C4-2B (cell line): ENCODE results near the gene TLR3.

Experiments used
- H3K27ac ChIP-seq: fragments of 450-650 bp; 2 replicates; pipeline ENCODE4 v1.5.1; 2017
- ZFX ChIP-seq: fragments of 450-650 bp; IDR thresholded peaks from 2 replicates; pipeline ENCODE4 v1.6.1; 2017
- TF ChIP-seq, protein P1 (sequence below): fragments of 450-650 bp; conservative IDR thresholded peaks from 2 replicates; pipeline ENCODE4 v1.5.1; 2017; ENCODE audit warnings: mild to moderate bottlenecking

Gene TLR3

DNA sequence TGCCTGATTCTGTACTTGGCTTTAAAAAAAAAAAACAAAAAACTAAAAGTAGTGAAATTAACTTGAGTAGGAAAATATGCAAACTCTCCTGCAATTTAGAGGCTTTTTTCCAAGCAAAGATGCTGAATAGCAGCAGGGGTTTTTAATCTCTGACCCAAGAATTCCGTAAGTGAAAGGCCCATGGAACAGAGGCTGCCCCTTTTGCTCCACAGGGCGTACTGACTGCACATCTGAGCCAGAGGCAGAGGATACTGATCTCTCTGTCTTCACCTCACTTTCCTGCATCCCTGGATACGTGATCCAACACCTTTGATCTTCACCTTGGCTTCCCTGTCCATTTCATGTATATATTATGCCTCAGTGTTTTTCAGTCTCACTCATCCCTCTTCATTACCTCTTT lies 39.4 kb downstream of the TLR3 start:
- no peak overlapping the region for H3K27ac ChIP-seq
- TF ChIP-seq, protein P1, sequence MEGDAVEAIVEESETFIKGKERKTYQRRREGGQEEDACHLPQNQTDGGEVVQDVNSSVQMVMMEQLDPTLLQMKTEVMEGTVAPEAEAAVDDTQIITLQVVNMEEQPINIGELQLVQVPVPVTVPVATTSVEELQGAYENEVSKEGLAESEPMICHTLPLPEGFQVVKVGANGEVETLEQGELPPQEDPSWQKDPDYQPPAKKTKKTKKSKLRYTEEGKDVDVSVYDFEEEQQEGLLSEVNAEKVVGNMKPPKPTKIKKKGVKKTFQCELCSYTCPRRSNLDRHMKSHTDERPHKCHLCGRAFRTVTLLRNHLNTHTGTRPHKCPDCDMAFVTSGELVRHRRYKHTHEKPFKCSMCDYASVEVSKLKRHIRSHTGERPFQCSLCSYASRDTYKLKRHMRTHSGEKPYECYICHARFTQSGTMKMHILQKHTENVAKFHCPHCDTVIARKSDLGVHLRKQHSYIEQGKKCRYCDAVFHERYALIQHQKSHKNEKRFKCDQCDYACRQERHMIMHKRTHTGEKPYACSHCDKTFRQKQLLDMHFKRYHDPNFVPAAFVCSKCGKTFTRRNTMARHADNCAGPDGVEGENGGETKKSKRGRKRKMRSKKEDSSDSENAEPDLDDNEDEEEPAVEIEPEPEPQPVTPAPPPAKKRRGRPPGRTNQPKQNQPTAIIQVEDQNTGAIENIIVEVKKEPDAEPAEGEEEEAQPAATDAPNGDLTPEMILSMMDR = no peak
- TF ChIP-seq ZFX = no peak

- TF ChIP-seq, protein P1 = no peak
- no peak for TF ChIP-seq ZFX
- H3K27ac ChIP-seq = no peak overlapping the region
Observed at GRCh38 chr4:186109245-186109644, 40.3 kb downstream of the TLR3 start.

DNA sequence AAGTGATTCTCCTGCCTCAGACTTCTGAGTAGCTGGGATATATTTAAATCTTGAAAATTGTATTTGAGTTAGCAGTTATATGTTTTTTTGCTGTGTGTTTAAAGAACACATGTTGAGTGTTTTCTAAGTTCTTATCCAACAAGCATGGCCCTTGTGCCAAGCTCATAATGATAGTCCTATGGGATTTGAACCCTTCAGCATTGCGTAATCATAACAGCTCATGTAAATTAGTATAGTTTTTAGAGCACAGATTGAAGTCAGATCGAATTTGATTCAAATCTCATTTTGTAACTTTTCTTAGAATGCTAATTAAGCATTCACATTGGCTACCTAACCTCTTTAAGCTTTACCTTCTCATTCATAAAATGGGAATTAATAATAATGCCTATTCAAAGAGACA lies 47.7 kb downstream of the TLR3 start:
- no peak overlapping the region for H3K27ac ChIP-seq
- TF ChIP-seq ZFX = no peak
- TF ChIP-seq, protein P1 = no peak

- no peak overlapping the region for H3K27ac ChIP-seq
- TF ChIP-seq, protein P1 = no peak
- no peak for TF ChIP-seq ZFX
Observed at GRCh38 chr4:186118582-186118981, 49.6 kb downstream of the TLR3 start.

DNA sequence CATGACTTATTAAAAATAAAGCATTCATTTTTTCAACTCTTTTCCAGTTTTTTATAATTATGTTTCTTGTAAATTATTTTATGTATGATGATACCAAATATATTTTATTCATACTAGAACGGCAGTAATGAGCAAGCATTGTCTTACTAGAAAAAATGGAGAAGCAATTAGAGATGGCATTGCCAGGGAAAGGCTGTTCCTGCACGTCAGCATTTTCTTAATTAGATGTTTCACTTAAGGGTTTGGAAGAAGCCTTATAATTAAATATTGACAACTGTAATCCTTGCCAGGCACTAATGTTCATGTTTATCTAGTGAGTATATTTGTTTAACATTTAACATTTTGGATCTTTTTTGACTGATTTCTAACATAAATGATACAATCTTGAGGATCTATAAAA lies 52.1 kb downstream of the TLR3 start:
- TF ChIP-seq, protein P1 = no peak
- TF ChIP-seq ZFX = no peak
- H3K27ac ChIP-seq = no peak overlapping the region

- H3K27ac ChIP-seq = no peak overlapping the region
- no peak for TF ChIP-seq ZFX
- TF ChIP-seq, protein P1 = no peak
Observed at GRCh38 chr4:186128842-186129241, 59.9 kb downstream of the TLR3 start.

DNA sequence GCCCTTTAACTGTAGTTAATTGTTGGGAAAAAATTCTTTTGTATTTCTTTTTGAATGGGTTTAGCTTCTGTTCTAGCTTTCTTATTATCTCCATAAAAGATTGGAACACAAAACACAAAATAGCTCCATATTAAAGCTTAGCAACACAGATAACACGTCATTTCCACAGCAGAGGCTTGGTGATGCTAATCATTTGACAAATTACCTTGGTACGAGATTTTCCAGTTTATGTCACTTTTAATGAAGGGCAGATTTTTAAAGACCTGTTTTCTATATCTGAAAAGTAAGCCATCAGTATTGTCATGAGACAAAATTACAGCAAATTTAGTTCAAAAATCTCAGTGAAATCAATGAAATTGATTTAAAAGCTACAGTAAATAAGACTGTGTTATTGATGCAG lies 63.0 kb downstream of the TLR3 start:
- no peak for TF ChIP-seq ZFX
- TF ChIP-seq, protein P1 = no peak
- no peak overlapping the region for H3K27ac ChIP-seq
